Pancreas (tissue), 10 donors: Measurements from ENCODE around the gene FBXW4. TPM values are rescaled to one million over a fixed set of nuclear protein-coding genes. Genes with fewer than 3 reads are reported as not detected.

Experiments used
- ATAC-seq, 4 donors: fragments of 200-7000 bp; cut with Tn5 transposase; one replicate each; pipeline versions ENCODE4 v1.8.0 to v1.9.1; 2020; ENCODE audit warnings: mild to moderate bottlenecking in 4 of 4, moderate library complexity in 4 of 4
- DNase-seq, 6 donors: peaks; one replicate each; pipeline ENCODE4 v3.0.0-alpha.2; 2020
- FAIRE-seq: peaks from 2 replicates; lab custom pipeline; 2012; peaks lifted over from hg19 to GRCh38; lab: Jason Lieb, UNC
- H3K27ac ChIP-seq, 4 donors: fragments of 200-600 bp; sonication (generic); 1 replicate in 3 of 4; 2 replicates in 1 of 4; pipeline versions ENCODE4 v1.5.0 to v1.8.0; 2020
- H3K27me3 ChIP-seq, 4 donors: fragments of 200-600 bp; one replicate each; pipeline ENCODE4 v1.8.0; 2021
- H3K36me3 ChIP-seq, 3 donors: fragments of 200-600 bp; sonication (generic) in 1 of 3; one replicate each; pipeline versions ENCODE4 v1.5.0 to v1.8.0; 2020 to 2021
- H3K4me1 ChIP-seq, 3 donors: fragments of 200-600 bp; one replicate each; pipeline ENCODE4 v1.8.0; 2021
- H3K4me3 ChIP-seq, 4 donors: fragments of 200-600 bp; sonication (generic) in 2 of 4; one replicate each; pipeline versions ENCODE4 v1.5.0 to v1.8.0; 2020 to 2021
- H3K9me3 ChIP-seq, 4 donors: fragments of 200-600 bp; one replicate each; pipeline ENCODE4 v1.8.0; 2021
- WGBS, 2 donors: extraction: QIAGEN DNeasy Blood & Tissue Kit; methylation state at CpG; one replicate each; pipeline ENCODE4 v1.1.7; 2013; 5-methylcytosine and 5-hydroxymethylcytosine counted together
- intact Hi-C, 3 donors: fragments of 100-400 bp; cut with DNase I; formaldehyde crosslinking; loops; one replicate each; pipeline versions ENCODE4 v1.11.1 to v1.14.2; 2022
- polyA plus RNA-seq, 2 donors: library from polyadenylated mRNA; stranded (reverse); fragments of 200-250 nt; gene quantifications; one replicate each; pipeline ENCODE4 v1.2.3, GENCODE V29; 2013
- total RNA-seq, 6 donors: library from RNA; stranded (reverse); fragmentation: NEBNext Ultra II Directional in 4 of 6; extraction: Animal tissue kit (Norgen Biotek cat#: 25700) in 4 of 6; gene quantifications; one replicate each; pipeline versions ENCODE4 v1.2.1 to v1.2.4, GENCODE V29; 2021 to 2023
- TF ChIP-seq, protein P1 (sequence below), 4 donors: fragments of 200-600 bp; sonication (generic) in 3 of 4; IDR thresholded peaks; one replicate each; pipeline versions ENCODE4 v1.5.0 to v1.8.0; 2021; ENCODE audit warnings: antibody characterized with exemption in 4 of 4
- donor health status: healthy with polysubstance abuse.
- donor health status: DM: no; HTN: no; CAD: no; lungs with moderate emphysema.
- donor health status: DM: no; HTN: no; CAD: no.
- donor health status: control.
- donor health status: control.
- donor health status: Bipolar disorder and iron deficiency.
- donor health status: DM: yes; HTN: yes; CAD: no.
- donor health status: DM: no; HTN: no; CAD: no.
- donor health status: DM: no; HTN: no; CAD: no.
- donor health status: DM: yes; HTN: yes; CAD: no.

The FBXW4 gene
- total and polyA plus RNA-seq, 8 donors, result 32.3 to 49.4 (median 40.0) TPM

DNA sequence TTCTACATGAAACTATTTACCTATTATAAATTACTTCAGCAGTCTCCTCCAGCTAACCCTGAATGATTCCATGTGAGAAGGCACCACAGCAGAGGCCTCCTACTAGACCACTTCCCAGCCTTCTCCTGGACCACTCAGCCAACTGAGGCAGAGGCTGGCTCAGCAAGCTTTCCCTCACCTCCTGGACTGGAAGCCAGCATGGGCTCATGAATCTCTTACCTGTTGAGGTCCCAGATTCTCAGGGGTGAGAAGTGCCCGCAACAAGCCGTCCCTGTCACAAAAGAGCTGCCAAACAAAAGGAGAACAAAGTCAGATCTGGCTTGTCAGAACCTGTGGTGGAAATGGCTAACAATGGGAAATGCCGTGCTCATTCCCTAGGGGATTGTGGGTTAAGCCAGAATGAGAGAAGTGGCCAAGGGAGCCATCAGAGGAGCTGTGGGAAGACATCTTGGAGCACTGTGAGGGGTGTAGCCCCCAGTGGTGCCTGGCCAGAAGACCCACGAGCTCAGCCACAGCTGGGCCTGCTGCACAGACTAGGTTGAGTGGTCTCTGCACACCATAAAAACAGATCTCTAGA lies 70.4 kb downstream of the FBXW4 start:
- Histone ChIP-seq H3K4me1 (no peaks in the 10 kb centered on the region), H3K36me3 (peaks cover 0 to 12% (median 9%) of the 10 kb centered on the region in 3 donors), H3K27ac (no peak overlapping the region), H3K27me3 (no peaks in the 10 kb centered on the region), H3K9me3 (no peaks in the 10 kb centered on the region), H3K4me3 (no peak overlapping the region)
- 91 to 92% methylated on average over 4 of the region's 4 CpGs for WGBS, 2 donors
- no peak for FAIRE-seq
- ATAC-seq, result no peak
- TF ChIP-seq, protein P1, sequence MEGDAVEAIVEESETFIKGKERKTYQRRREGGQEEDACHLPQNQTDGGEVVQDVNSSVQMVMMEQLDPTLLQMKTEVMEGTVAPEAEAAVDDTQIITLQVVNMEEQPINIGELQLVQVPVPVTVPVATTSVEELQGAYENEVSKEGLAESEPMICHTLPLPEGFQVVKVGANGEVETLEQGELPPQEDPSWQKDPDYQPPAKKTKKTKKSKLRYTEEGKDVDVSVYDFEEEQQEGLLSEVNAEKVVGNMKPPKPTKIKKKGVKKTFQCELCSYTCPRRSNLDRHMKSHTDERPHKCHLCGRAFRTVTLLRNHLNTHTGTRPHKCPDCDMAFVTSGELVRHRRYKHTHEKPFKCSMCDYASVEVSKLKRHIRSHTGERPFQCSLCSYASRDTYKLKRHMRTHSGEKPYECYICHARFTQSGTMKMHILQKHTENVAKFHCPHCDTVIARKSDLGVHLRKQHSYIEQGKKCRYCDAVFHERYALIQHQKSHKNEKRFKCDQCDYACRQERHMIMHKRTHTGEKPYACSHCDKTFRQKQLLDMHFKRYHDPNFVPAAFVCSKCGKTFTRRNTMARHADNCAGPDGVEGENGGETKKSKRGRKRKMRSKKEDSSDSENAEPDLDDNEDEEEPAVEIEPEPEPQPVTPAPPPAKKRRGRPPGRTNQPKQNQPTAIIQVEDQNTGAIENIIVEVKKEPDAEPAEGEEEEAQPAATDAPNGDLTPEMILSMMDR (IDR thresholded peaks at IDR 0.05), result no peak
- intact Hi-C loops, result no loop called here
- peak in 1 of 6 donors; percentile 25 for DNase-seq

DNA sequence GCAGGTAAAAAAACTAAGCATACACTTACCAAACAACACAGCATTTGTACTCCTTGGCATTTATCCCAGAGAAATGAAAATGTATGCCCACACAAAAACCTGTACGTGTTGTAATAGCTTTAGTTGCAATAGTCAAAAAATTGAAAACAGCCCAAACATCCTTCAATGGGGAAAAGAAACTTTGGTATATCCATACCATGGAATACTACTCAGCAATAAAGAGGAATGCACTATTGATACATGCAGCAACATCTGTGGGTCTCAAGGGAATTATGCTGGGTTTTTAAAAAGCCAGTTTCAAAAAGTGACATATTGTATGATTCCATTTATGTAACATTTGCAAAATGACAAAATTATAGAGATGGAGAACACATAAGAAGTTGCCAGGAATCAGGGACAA lies 71.4 kb downstream of the FBXW4 start:
- intact Hi-C loops, result no loop called here
- H3K9me3 ChIP-seq, result no peaks in the 10 kb centered on the region
- H3K27ac ChIP-seq, result no peak overlapping the region
- no peak for FAIRE-seq
- no peak overlapping the region for H3K4me3 ChIP-seq
- H3K36me3 ChIP-seq, result peaks cover 0 to 12% (median 9%) of the 10 kb centered on the region in 3 donors
- ATAC-seq, result no peak
- no peaks in the 10 kb centered on the region for H3K4me1 ChIP-seq
- DNase-seq, result no peak
- H3K27me3 ChIP-seq, result no peaks in the 10 kb centered on the region
- 89 to 95% methylated on average over 1 of the region's 1 CpG for WGBS, 2 donors
- TF ChIP-seq, protein P1 (IDR thresholded peaks at IDR 0.05), result no peak

DNA sequence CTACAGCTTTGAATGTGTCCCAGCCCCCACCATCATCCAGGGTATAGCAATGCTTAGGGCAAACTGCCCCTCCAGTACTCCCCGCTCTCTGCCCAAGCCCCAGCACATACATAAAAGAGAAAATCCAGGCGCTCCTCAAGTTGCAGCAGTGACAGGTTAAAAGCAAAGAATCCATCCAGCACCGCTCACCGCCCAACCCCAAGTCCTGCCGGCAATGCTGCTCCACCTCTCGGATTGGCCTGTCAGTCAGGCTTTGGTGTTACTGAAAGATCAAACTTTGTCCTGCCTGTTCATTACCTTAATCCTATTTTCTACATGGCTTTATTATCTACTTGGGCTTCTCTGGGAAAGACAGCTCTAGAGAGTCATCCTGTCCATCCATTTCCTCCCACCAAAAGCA lies 75.0 kb downstream of the FBXW4 start:
- ATAC-seq (no peak), FAIRE-seq (no peak), DNase-seq (no peak)
- no peak overlapping the region for H3K27ac ChIP-seq
- no peaks in the 10 kb centered on the region for H3K4me1 ChIP-seq
- TF ChIP-seq, protein P1 (IDR thresholded peaks at IDR 0.05), result no peak
- intact Hi-C loops, result loop anchor here in 1 of 3 donors (10.0 kb wide), 1 partner anchor 155 kb away; the partner anchor contains the start of gene FGF8
- no peaks in the 10 kb centered on the region for H3K9me3 ChIP-seq
- 96 to 98% methylated on average over 6 of the region's 6 CpGs for WGBS, 2 donors
- no peaks in the 10 kb centered on the region for H3K27me3 ChIP-seq
- H3K36me3 ChIP-seq, result peaks cover 0 to 12% (median 9%) of the 10 kb centered on the region in 3 donors
- no peak overlapping the region for H3K4me3 ChIP-seq

DNA sequence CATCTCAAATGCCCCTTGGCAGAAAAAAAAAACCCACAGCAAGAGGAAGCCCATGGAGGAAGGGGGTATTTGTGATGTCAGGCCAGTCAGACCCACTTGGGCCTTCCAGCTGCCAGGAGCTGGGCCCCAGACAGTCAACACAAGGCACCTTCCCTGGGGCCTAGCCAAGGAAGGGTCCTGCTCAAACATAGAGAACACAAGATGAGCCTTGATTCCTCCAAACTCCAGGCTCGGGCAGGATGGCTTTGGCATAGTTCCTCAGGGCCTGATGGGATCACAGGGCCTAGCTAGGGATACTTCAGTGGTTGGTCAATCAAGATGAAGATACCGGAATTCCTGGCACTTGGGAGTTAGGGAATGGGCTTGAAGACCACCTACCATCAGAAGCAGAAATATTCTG lies 76.1 kb downstream of the FBXW4 start:
- no peak for DNase-seq
- no peak overlapping the region for H3K27ac ChIP-seq
- no peaks in the 10 kb centered on the region for H3K4me1 ChIP-seq
- ATAC-seq, result no peak
- no peaks in the 10 kb centered on the region for H3K27me3 ChIP-seq
- TF ChIP-seq, protein P1 (IDR thresholded peaks at IDR 0.05), result no peak
- FAIRE-seq, result no peak
- peaks cover 0 to 9% (median 7%) of the 10 kb centered on the region in 3 donors for H3K36me3 ChIP-seq
- intact Hi-C loops, result loop anchor here in 1 of 3 donors (10.0 kb wide), 1 partner anchor 156 kb away; the partner anchor contains the start of gene FGF8
- WGBS, 2 donors, result 94 to 100% methylated on average over 2 of the region's 2 CpGs
- no peaks in the 10 kb centered on the region for H3K9me3 ChIP-seq
- H3K4me3 ChIP-seq, result no peak overlapping the region
